ENCODE results near the gene PRDM15.

The PRDM15 gene

GRCh38 chr21:41901782-41902181 lies 22.6 kb upstream of the PRDM15 start:
- no peak for DNase-seq (ENCODE audit: extremely low spot score)
- TF ChIP-seq CTCF (IDR thresholded peaks at IDR 0.05; ENCODE audit: control extremely low read depth, extremely low read depth, low read depth, missing control alignments), result no peak
- ChIA-PET POLR2A (no interaction called here), CTCF (interaction anchor here (1.4 to 2.2 kb wide), 2 partner anchors 10 to 16 kb away, joined by 3 to 6 read pairs; no protein-coding TSS in a partner anchor)

- CTCF ChIA-PET, result no interaction called here
- peak; percentile 51 for DNase-seq (ENCODE audit: extremely low spot score)
- POLR2A ChIA-PET, result no interaction called here
- TF ChIP-seq CTCF (IDR thresholded peaks at IDR 0.05; ENCODE audit: control extremely low read depth, extremely low read depth, low read depth, missing control alignments), result no peak
Observed at GRCh38 chr21:41901099-41901498, 22.0 kb upstream of the PRDM15 start.

GRCh38 chr21:41900401-41900800 lies 21.3 kb upstream of the PRDM15 start:
- ChIA-PET POLR2A (no interaction called here), CTCF (no interaction called here)
- no peak for TF ChIP-seq CTCF (IDR thresholded peaks at IDR 0.05; ENCODE audit: control extremely low read depth, extremely low read depth, low read depth, missing control alignments)
- no peak for DNase-seq (ENCODE audit: extremely low spot score)

- ChIA-PET POLR2A (no interaction called here), CTCF (interaction anchor here (1.1 kb wide), 1 partner anchor 20 kb away, joined by 3 read pairs; the partner anchor contains the start of gene PRDM15)
- no peak for TF ChIP-seq CTCF (IDR thresholded peaks at IDR 0.05; ENCODE audit: control extremely low read depth, extremely low read depth, low read depth, missing control alignments)
- DNase-seq (ENCODE audit: extremely low spot score), result peak; percentile 61
Observed at GRCh38 chr21:41899426-41900202, 20.5 kb upstream of the PRDM15 start.

- DNase-seq (ENCODE audit: extremely low spot score), result no peak
- no peak for TF ChIP-seq CTCF (IDR thresholded peaks at IDR 0.05; ENCODE audit: control extremely low read depth, extremely low read depth, low read depth, missing control alignments)
- ChIA-PET CTCF (interaction anchor here (1.1 kb wide), 1 partner anchor 19 kb away, joined by 3 read pairs; the partner anchor contains the start of gene PRDM15), POLR2A (no interaction called here)
Observed at GRCh38 chr21:41898998-41899397, 19.9 kb upstream of the PRDM15 start.

- ChIA-PET POLR2A (no interaction called here), CTCF (no interaction called here)
- TF ChIP-seq CTCF (IDR thresholded peaks at IDR 0.05; ENCODE audit: control extremely low read depth, extremely low read depth, low read depth, missing control alignments), result no peak
- no peak for DNase-seq (ENCODE audit: extremely low spot score)
Observed at GRCh38 chr21:41897700-41898099, 18.6 kb upstream of the PRDM15 start.
